ENCODE data around the gene DCTPP1. TPM values are rescaled to one million over a fixed set of nuclear protein-coding genes. Genes with fewer than 3 reads are reported as not detected.

The DCTPP1 gene
- total RNA-seq, 2 donors from 2014 or later, result 31.6 to 37.6 TPM

DNA sequence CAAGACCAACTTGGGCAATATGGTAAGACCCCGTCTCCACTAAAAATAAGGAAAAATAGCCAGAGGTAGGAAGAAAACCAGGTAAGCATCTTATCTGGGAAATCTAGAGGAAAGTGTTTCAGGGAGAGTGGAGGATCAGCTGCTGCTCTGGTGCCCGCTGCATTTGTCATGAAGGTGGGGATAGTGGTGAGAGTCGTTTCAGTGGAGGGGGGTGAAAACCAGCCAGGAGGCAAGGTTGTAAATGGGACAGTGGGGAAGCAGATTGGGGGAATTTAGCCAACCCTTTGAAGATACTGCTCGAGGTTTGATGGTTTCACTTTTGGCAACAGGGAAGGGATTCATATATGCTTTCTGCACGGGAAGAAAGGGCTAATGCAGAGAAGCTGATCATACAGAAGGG, 8.8 kb downstream of the DCTPP1 start:
- WGBS, result 66% methylated on average over 5 of the region's 5 CpGs
- DNase-seq (ENCODE audit: low spot score), result no peak
- no peaks in the 10 kb centered on the region for H3K36me3 ChIP-seq
- intact Hi-C loops (cut with DNase I), result no loop called here
- no peaks in the 10 kb centered on the region for H3K27me3 ChIP-seq (replicated peaks; ENCODE audit: insufficient read depth)
- H3K4me3 ChIP-seq, result no peak overlapping the region
- H3K4me1 ChIP-seq (replicated peaks), result no peaks in the 10 kb centered on the region
- no peak overlapping the region for H3K27ac ChIP-seq
- no peaks in the 10 kb centered on the region for H3K9me3 ChIP-seq
- no peak for TF ChIP-seq POLR2AphosphoS5 (IDR thresholded peaks at IDR 0.05)
- TF ChIP-seq, protein P1, sequence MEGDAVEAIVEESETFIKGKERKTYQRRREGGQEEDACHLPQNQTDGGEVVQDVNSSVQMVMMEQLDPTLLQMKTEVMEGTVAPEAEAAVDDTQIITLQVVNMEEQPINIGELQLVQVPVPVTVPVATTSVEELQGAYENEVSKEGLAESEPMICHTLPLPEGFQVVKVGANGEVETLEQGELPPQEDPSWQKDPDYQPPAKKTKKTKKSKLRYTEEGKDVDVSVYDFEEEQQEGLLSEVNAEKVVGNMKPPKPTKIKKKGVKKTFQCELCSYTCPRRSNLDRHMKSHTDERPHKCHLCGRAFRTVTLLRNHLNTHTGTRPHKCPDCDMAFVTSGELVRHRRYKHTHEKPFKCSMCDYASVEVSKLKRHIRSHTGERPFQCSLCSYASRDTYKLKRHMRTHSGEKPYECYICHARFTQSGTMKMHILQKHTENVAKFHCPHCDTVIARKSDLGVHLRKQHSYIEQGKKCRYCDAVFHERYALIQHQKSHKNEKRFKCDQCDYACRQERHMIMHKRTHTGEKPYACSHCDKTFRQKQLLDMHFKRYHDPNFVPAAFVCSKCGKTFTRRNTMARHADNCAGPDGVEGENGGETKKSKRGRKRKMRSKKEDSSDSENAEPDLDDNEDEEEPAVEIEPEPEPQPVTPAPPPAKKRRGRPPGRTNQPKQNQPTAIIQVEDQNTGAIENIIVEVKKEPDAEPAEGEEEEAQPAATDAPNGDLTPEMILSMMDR (IDR thresholded peaks at IDR 0.05), result no peak
- no peak for TF ChIP-seq POLR2A (IDR thresholded peaks at IDR 0.05)

DNA sequence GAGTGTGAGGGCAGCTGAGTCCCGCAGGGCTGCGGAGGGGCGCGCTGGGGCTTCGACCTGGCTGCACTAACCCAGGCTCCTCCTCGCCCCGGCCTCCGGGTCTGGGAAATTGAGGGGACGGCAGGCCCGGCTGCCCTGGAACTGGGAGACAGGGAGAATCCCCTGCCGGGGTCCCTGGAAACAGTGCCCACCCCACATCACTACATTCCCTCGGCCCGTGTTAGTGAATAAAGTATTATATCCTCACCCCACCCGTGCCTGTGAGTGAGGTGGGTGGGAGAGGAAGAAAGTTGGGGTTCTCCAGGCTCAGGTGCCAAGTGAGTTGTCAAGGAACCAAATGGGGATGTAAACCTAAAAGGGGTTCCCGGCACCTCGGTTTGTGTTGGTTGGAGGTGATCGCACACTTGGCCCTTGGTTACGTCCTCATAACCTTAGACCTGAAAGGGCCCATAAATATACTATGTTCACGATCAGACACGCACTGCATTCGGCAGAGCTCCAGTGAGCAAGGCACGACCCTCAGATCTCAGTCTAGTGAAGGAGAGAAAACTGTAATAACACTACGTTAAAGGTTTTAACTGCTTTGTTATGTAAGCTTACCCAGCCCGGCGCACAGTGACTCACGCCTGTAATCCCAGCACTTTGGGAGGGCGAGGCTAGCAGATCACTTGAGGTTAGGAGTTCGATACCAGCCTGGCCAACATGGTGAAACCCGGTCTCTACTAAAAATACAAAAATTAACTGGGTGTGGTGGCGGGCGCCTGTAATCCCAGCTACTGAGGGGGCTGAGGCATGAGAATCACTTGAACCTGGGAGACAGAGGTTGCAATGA, 11.3 kb downstream of the DCTPP1 start:
- H3K27ac ChIP-seq, result peak overlapping the region; percentile 81 to 83
- H3K36me3 ChIP-seq, result no peaks in the 10 kb centered on the region
- TF ChIP-seq POLR2A (IDR thresholded peaks at IDR 0.05), result no peak
- TF ChIP-seq, protein P1 (IDR thresholded peaks at IDR 0.05), result peak in 1 of 4 experiments; percentile 1
- TF ChIP-seq POLR2AphosphoS5 (IDR thresholded peaks at IDR 0.05), result no peak
- 60% methylated on average over 30 of the region's 31 CpGs for WGBS
- no peaks in the 10 kb centered on the region for H3K4me1 ChIP-seq (replicated peaks)
- no peaks in the 10 kb centered on the region for H3K9me3 ChIP-seq
- intact Hi-C loops (cut with DNase I), result no loop called here
- peak overlapping the region; percentile 48 to 72 for H3K4me3 ChIP-seq
- no peaks in the 10 kb centered on the region for H3K27me3 ChIP-seq (replicated peaks; ENCODE audit: insufficient read depth)
- no peak for DNase-seq (ENCODE audit: low spot score)

DNA sequence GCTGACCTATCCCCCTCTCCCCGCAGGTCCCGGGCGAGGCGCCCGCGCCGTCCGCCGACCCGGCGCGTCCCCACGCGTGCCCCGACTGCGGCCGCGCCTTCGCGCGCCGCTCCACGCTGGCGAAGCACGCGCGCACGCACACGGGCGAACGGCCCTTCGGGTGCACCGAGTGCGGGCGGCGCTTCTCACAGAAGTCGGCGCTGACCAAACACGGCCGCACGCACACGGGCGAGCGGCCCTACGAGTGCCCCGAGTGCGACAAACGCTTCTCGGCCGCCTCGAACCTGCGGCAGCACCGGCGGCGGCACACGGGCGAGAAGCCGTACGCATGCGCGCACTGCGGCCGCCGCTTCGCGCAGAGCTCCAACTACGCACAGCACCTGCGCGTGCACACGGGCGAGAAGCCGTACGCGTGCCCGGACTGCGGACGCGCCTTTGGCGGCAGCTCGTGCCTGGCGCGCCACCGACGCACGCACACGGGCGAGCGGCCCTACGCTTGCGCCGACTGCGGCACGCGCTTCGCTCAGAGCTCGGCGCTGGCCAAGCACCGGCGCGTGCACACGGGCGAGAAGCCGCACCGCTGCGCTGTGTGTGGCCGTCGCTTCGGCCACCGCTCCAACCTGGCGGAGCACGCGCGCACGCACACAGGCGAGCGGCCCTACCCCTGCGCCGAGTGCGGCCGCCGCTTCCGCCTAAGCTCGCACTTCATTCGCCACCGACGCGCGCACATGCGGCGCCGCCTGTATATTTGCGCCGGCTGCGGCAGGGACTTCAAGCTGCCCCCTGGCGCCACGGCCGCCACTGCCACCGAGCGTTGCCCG, 12.1 kb downstream of the DCTPP1 start:
- Histone ChIP-seq H3K27ac (peak overlapping the region; percentile 81 to 83), H3K4me1 (replicated peaks) (no peaks in the 10 kb centered on the region), H3K27me3 (replicated peaks; ENCODE audit: insufficient read depth) (no peaks in the 10 kb centered on the region), H3K36me3 (no peaks in the 10 kb centered on the region), H3K9me3 (no peaks in the 10 kb centered on the region), H3K4me3 (peak overlapping the region; percentile 48 to 72)
- peak; percentile 78 for DNase-seq (ENCODE audit: low spot score)
- intact Hi-C loops (cut with DNase I), result no loop called here
- TF ChIP-seq, protein P1 (IDR thresholded peaks at IDR 0.05), result peak in 3 of 4 experiments; percentile 27 to 33 (median 28)
- peak; percentile 23 for TF ChIP-seq POLR2A (IDR thresholded peaks at IDR 0.05)
- TF ChIP-seq POLR2AphosphoS5 (IDR thresholded peaks at IDR 0.05), result peak; percentile 62
- WGBS, result under 1% methylated on average over 93 of the region's 140 CpGs

DNA sequence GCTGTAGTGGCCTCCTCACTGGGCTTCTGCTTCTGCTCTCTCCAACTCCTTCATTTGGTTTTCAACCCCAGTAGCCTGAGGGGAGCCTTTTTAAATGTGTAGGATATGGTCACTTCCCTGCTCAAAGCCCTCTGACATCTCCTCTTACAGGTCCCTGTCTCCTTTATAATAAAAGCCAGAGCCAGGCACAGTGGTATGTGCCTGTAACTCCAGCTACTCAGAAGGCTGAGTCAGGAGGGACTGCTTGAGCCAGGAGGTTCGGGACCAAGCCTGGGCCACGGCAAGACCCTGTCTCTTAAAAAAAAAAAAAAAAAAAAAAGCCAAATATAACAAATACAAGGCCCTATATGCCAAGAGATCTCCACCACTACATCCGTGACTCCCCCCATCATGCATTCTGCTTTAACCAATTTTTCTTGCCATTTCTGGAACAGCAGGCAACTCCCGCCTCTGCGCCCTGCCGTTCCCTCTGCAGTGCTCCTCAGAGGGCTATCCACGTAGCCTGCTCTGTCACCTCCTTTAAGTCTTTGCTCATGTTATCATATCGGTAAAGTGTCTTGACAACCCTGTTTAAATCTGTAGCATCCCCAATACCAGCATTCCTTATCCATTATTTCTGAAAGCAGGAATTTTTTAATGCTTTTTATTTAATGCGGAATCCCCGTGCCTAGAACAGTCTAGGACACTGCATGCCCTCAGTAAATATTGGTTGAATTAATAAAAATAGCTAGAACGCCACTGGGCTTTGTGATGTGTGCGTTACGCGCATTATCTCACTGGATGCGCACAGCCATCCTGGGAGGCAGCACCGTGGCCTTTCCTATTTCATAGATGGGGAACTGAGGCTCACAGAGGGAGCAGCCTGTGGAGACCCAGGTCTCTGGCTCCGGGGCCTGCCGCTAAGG, 13.0 kb downstream of the DCTPP1 start:
- intact Hi-C loops (cut with DNase I), result no loop called here
- TF ChIP-seq POLR2A (IDR thresholded peaks at IDR 0.05) (no peak), POLR2AphosphoS5 (IDR thresholded peaks at IDR 0.05) (no peak)
- TF ChIP-seq, protein P1 (IDR thresholded peaks at IDR 0.05), result no peak

More for the DNA sequence above, 13.0 kb downstream of the DCTPP1 start:
- Histone ChIP-seq H3K27me3 (replicated peaks; ENCODE audit: insufficient read depth) (no peaks in the 10 kb centered on the region), H3K27ac (peak overlapping the region; percentile 81 to 83), H3K4me3 (peak overlapping the region; percentile 48 to 72), H3K36me3 (no peaks in the 10 kb centered on the region), H3K4me1 (replicated peaks) (no peaks in the 10 kb centered on the region), H3K9me3 (no peaks in the 10 kb centered on the region)
- DNase-seq (ENCODE audit: low spot score), result no peak
- 54% methylated on average over 18 of the region's 18 CpGs for WGBS
